H1 (cell line): Measurements from ENCODE around the gene AGBL4. TPM values are rescaled to one million over a fixed set of nuclear protein-coding genes. Genes with fewer than 3 reads are reported as not detected.

Experiments used
- CTCF ChIA-PET: fragments of 300-600 bp; sonication (Branson Sonifier 250); formaldehyde crosslinking; loops from one replicate; lab custom pipeline; 2021; ENCODE audit not compliant: partially characterized antibody; lab: Charles Lee
- POLR2A ChIA-PET: fragments of 300-600 bp; sonication (Branson Sonifier 250); formaldehyde crosslinking; loops from one replicate; lab custom pipeline; 2021; ENCODE audit warnings: inconsistent platforms; ENCODE audit not compliant: partially characterized antibody; lab: Charles Lee
- DNase-seq, 2 experiments: peaks; one replicate each; pipeline versions ENCODE4 v3.0.0 to v3.0.0-alpha.2; 2010 to 2022; ENCODE audit warnings: low spot score in 2 of 2, low read depth in 1 of 2, mixed read lengths in 1 of 2
- FAIRE-seq: peaks from 2 replicates; lab custom pipeline; 2011; peaks lifted over from hg19 to GRCh38; lab: Jason Lieb, UNC
- H2AFZ ChIP-seq: 2 replicates; pipeline ENCODE4 v1.8.1; 2012; ENCODE audit warnings: low read length, inconsistent platforms
- H2AK5ac ChIP-seq: 2 replicates; pipeline ENCODE4 v1.6.1; 2013; ENCODE audit warnings: low read depth, low read length
- H2BK120ac ChIP-seq: replicated peaks from 2 replicates; pipeline ENCODE3; 2013; ENCODE audit warnings: low read depth, low read length, inconsistent platforms
- H2BK12ac ChIP-seq: 2 replicates; pipeline ENCODE4 v1.6.1; 2013; ENCODE audit warnings: low read depth, low read length
- H2BK15ac ChIP-seq: 2 replicates; pipeline ENCODE4 v1.6.1; 2013; ENCODE audit warnings: low read length
- H2BK20ac ChIP-seq: 2 replicates; pipeline ENCODE4 v1.6.1; 2013; ENCODE audit warnings: low read length
- H2BK5ac ChIP-seq: 2 replicates; pipeline ENCODE4 v1.6.1; 2013; ENCODE audit warnings: low read depth, low read length
- H3K14ac ChIP-seq: 2 replicates; pipeline ENCODE4 v1.6.1; 2013; ENCODE audit warnings: inconsistent platforms; ENCODE audit not compliant: insufficient read length
- H3K18ac ChIP-seq: 2 replicates; pipeline ENCODE4 v1.6.1; 2013; ENCODE audit warnings: low read length; ENCODE audit errors: extremely low read depth
- H3K23ac ChIP-seq: 2 replicates; pipeline ENCODE4 v1.6.1; 2013; ENCODE audit warnings: inconsistent platforms; ENCODE audit not compliant: insufficient read length
- H3K23me2 ChIP-seq: 2 replicates; pipeline ENCODE4 v1.6.1; 2013; ENCODE audit warnings: low read depth, low read length
- H3K27ac ChIP-seq: 2 replicates; pipeline ENCODE4 v1.6.1; 2011; ENCODE audit warnings: low read depth, low read length, inconsistent platforms
- H3K27me3 ChIP-seq, 4 experiments: replicated peaks in 1 of 4; 1 replicate in 1 of 4; 2 replicates in 3 of 4; pipeline versions ENCODE4 v1.6.1 to v1.8.1; 2011 to 2013; ENCODE audit warnings: low read length in 3 of 4, mild to moderate bottlenecking in 3 of 4, inconsistent platforms in 2 of 4, mixed read lengths in 2 of 4, moderate library complexity in 1 of 4; ENCODE audit not compliant: control insufficient read depth in 3 of 4, insufficient read depth in 3 of 4; ENCODE audit errors: extremely low read depth in 1 of 4
- H3K36me3 ChIP-seq, 4 experiments: 2 replicates each; pipeline versions ENCODE4 v1.6.1 to v1.8.1; 2011 to 2013; ENCODE audit warnings: mild to moderate bottlenecking in 4 of 4, low read length in 3 of 4, moderate library complexity in 2 of 4, control low read depth in 1 of 4, inconsistent platforms in 1 of 4; ENCODE audit not compliant: insufficient read depth in 4 of 4, control insufficient read depth in 2 of 4
- H3K4ac ChIP-seq: replicated peaks from 2 replicates; pipeline ENCODE3; 2013; ENCODE audit warnings: low read length, low read depth, mixed read lengths, inconsistent platforms; ENCODE audit not compliant: insufficient read length
- H3K4me1 ChIP-seq, 4 experiments: replicated peaks in 1 of 4; 1 replicate in 1 of 4; 2 replicates in 3 of 4; pipeline versions ENCODE4 v1.6.1 to v1.8.1; 2011 to 2013; ENCODE audit warnings: low read length in 3 of 4, inconsistent platforms in 2 of 4, mixed read lengths in 1 of 4; ENCODE audit not compliant: insufficient read depth in 4 of 4, control insufficient read depth in 3 of 4
- H3K4me2 ChIP-seq, 2 experiments: 2 replicates each; pipeline versions ENCODE4 v1.6.1 to v1.8.1; 2011 to 2013; ENCODE audit warnings: low read depth in 2 of 2, low read length in 2 of 2, control low read depth in 1 of 2, inconsistent platforms in 1 of 2, mild to moderate bottlenecking in 1 of 2; ENCODE audit not compliant: insufficient read depth in 1 of 2
- H3K4me3 ChIP-seq, 4 experiments: fragments of 200-600, 300-600 bp in 1 of 4; sonication (generic), shearing (Covaris generic), sonication (Bioruptor Twin) in 1 of 4; 2 replicates each; pipeline versions ENCODE4 v1.5.1 to v1.8.1; 2011 to 2016; ENCODE audit warnings: low read length in 4 of 4, low read depth in 3 of 4, control low read depth in 2 of 4, inconsistent platforms in 2 of 4, mild to moderate bottlenecking in 2 of 4, mixed read lengths in 1 of 4, moderate library complexity in 1 of 4; ENCODE audit not compliant: insufficient read depth in 2 of 4; ENCODE audit errors: extremely low read depth in 1 of 4
- H3K56ac ChIP-seq: replicated peaks from 2 replicates; pipeline ENCODE3; 2013; ENCODE audit warnings: low read depth, mild to moderate bottlenecking, mixed read lengths, low read length, inconsistent platforms; ENCODE audit not compliant: insufficient read length
- H3K79me1 ChIP-seq: 2 replicates; pipeline ENCODE4 v1.6.1; 2013; ENCODE audit warnings: low read depth, low read length, control low read depth
- H3K79me2 ChIP-seq, 2 experiments: 2 replicates each; pipeline versions ENCODE4 v1.6.1 to v1.8.1; 2012 to 2013; ENCODE audit warnings: low read length in 2 of 2, mild to moderate bottlenecking in 2 of 2, inconsistent platforms in 1 of 2; ENCODE audit not compliant: insufficient read depth in 2 of 2, control insufficient read depth in 1 of 2
- H3K9ac ChIP-seq, 4 experiments: replicated peaks in 1 of 4; 1 replicate in 1 of 4; 2 replicates in 3 of 4; pipeline versions ENCODE4 v1.6.1 to v1.8.1; 2011 to 2013; ENCODE audit warnings: low read depth in 3 of 4, low read length in 3 of 4, control low read depth in 2 of 4, mild to moderate bottlenecking in 2 of 4, moderate library complexity in 2 of 4, inconsistent platforms in 1 of 4; ENCODE audit errors: extremely low read depth in 1 of 4
- H3K9me3 ChIP-seq, 2 experiments: 2 replicates each; pipeline versions ENCODE4 v1.6.1 to v1.8.1; 2012 to 2013; ENCODE audit warnings: mild to moderate bottlenecking in 2 of 2, moderate library complexity in 2 of 2, control low read depth in 1 of 2, inconsistent platforms in 1 of 2, low read depth in 1 of 2, low read length in 1 of 2, mixed read lengths in 1 of 2; ENCODE audit not compliant: insufficient read depth in 2 of 2
- H4K20me1 ChIP-seq, 2 experiments: replicated peaks in 1 of 2; 2 replicates each; pipeline versions ENCODE3 to v1.8.1; 2011 to 2013; ENCODE audit warnings: inconsistent platforms in 2 of 2, low read length in 2 of 2, mild to moderate bottlenecking in 1 of 2; ENCODE audit not compliant: insufficient read depth in 2 of 2, control insufficient read depth in 1 of 2
- H4K5ac ChIP-seq: 2 replicates; pipeline ENCODE4 v1.6.1; 2013; ENCODE audit warnings: low read length, low read depth, mixed read lengths, inconsistent platforms; ENCODE audit not compliant: insufficient read length
- H4K8ac ChIP-seq: 2 replicates; pipeline ENCODE4 v1.8.0; 2013; ENCODE audit warnings: mild to moderate bottlenecking, moderate library complexity, low read length, inconsistent platforms; ENCODE audit not compliant: insufficient read depth; ENCODE audit errors: extremely low read depth
- H4K91ac ChIP-seq: replicated peaks from 2 replicates; pipeline ENCODE3; 2013; ENCODE audit warnings: low read length, mixed read lengths, inconsistent platforms; ENCODE audit not compliant: insufficient read length
- ASH2L ChIP-seq: fragments of 200-600, 300-600 bp; sonication (generic); IDR thresholded peaks from one replicate; pipeline ENCODE4 v1.7.1; 2017; ENCODE audit warnings: low read length
- EGR1 ChIP-seq: IDR thresholded peaks from 2 replicates; pipeline ENCODE4 v1.6.1; 2011; ENCODE audit warnings: low read depth, low read length, borderline replicate concordance
- FOSL1 ChIP-seq: IDR thresholded peaks from 2 replicates; pipeline ENCODE4 v1.6.1; 2011; ENCODE audit warnings: mild to moderate bottlenecking, low read depth, low read length, moderate library complexity; ENCODE audit not compliant: insufficient read depth
- KDM4A ChIP-seq: IDR thresholded peaks from one replicate; pipeline ENCODE4 v1.7.1; 2012; ENCODE audit warnings: low read depth, mild to moderate bottlenecking, moderate library complexity, low read length, inconsistent platforms; ENCODE audit not compliant: severe bottlenecking
- SIN3A ChIP-seq, 2 experiments: IDR thresholded peaks in 1 of 2; conservative IDR thresholded peaks in 1 of 2; 2 replicates each; pipeline ENCODE4 v1.6.1; 2011 to 2012; ENCODE audit warnings: low read length in 2 of 2, improper control_type of control experiment in 1 of 2, low read depth in 1 of 2, mild to moderate bottlenecking in 1 of 2
- WGBS, 2 experiments: shearing (Covaris generic) in 1 of 2; methylation state at CpG; one replicate each; pipeline versions ENCODE4 v1.1.6 to v1.1.7; 2013 to 2015; ENCODE audit warnings: low lambda C conversion rate in 2 of 2, mixed read lengths in 2 of 2, inconsistent platforms in 1 of 2, low coverage in 1 of 2, missing lambda C conversion rate in 1 of 2; ENCODE audit not compliant: insufficient replicate concordance in 2 of 2, insufficient coverage in 1 of 2, insufficient read length in 1 of 2; ENCODE audit errors: extremely low coverage in 1 of 2, missing lambda C conversion rate in 1 of 2; 5-methylcytosine and 5-hydroxymethylcytosine counted together
- polyA plus RNA-seq, 7 experiments: library from polyadenylated mRNA; depleted of rRNA in 3 of 7; stranded (reverse) in 5 of 7; unstranded in 2 of 7; fragments of >200 nt in 5 of 7; fragments of 200-250 nt in 2 of 7; gene quantifications; 1 replicate in 5 of 7; 2 replicates in 1 of 7; 4 replicates in 1 of 7; pipeline versions ENCODE4 v1.2.1 to v1.2.3, GENCODE V29; 2011 to 2013; ENCODE audit warnings: missing spikeins in 2 of 7, mixed read lengths in 2 of 7
- total RNA-seq: library from RNA; stranded (reverse); fragmentation: NEBNext Ultra II Directional; extraction: Animal tissue kit (Norgen Biotek cat#: 25700); gene quantifications from 2 replicates; pipeline ENCODE4 v1.2.1, GENCODE V29; 2021
- TF ChIP-seq, protein P1 (sequence below): IDR thresholded peaks from 2 replicates; pipeline ENCODE4 v1.6.1; 2011; ENCODE audit warnings: low read length, improper control_type of control experiment
- TF ChIP-seq, protein P2 (sequence below): IDR thresholded peaks from 2 replicates; pipeline ENCODE4 v1.6.1; 2011; ENCODE audit warnings: low read depth, mild to moderate bottlenecking, low read length; ENCODE audit not compliant: insufficient read depth

Gene AGBL4
- total and polyA plus RNA-seq, 2 of the 8 experiments (the other 6 are each of a cell fraction or from before 2014, with no cell fraction given), result 0.41 to 0.45 TPM

DNA sequence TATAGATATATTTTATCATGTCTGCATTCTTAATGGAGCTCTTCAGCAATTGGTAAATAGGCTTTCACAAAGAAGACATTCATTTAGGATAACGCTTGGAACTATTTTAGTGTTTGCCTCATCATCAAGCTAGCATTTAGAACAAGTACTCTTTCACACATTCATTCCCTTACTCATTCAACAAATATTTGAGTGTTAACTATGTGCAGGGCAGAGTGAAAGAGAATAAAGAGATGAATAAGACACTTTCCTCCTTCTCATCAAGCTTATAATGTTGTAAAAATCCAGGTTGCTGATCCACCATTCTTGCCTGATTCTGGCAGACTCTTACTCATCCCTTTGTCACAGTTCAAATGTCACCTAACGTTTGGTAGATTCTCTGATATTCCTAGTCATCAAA lies 860.7 kb downstream of the AGBL4 start:
- Histone ChIP-seq H3K27ac (no peak overlapping the region), H3K56ac (no peak overlapping the region), H3K9ac (no peak overlapping the region), H2BK5ac (no peak overlapping the region), H3K4ac (no peak overlapping the region), H3K9me3 (peaks cover 60 to 73% of the 10 kb centered on the region in 2 experiments), H4K8ac (no peak overlapping the region), H2BK20ac (no peak overlapping the region), H3K18ac (no peak overlapping the region), H2AK5ac (no peak overlapping the region), H4K5ac (no peak overlapping the region), H3K23ac (no peak overlapping the region), H2BK12ac (no peak overlapping the region), H3K79me2 (no peaks in the 10 kb centered on the region), H3K4me2 (no peak overlapping the region), H4K20me1 (no peaks in the 10 kb centered on the region), H3K14ac (no peak overlapping the region), H3K4me1 (no peaks in the 10 kb centered on the region), H2AFZ (no peak overlapping the region), H3K27me3 (no peaks in the 10 kb centered on the region), H2BK120ac (no peak overlapping the region), H2BK15ac (no peak overlapping the region), H3K79me1 (no peaks in the 10 kb centered on the region), H3K23me2 (no peaks in the 10 kb centered on the region), H4K91ac (no peak overlapping the region), H3K36me3 (no peaks in the 10 kb centered on the region), H3K4me3 (no peak overlapping the region)
- POLR2A ChIA-PET, result no interaction called here
- no peak for FAIRE-seq
- TF ChIP-seq SIN3A (conservative IDR thresholded peaks at IDR 0.05 in 1 of 2, IDR thresholded peaks at IDR 0.05 in 1 of 2; ENCODE audit: low read depth in 1 of 2, low read length in 2 of 2) (no peak), KDM4A (no peak), EGR1 (no peak), FOSL1 (no peak), ASH2L (no peak)
- TF ChIP-seq, protein P1, sequence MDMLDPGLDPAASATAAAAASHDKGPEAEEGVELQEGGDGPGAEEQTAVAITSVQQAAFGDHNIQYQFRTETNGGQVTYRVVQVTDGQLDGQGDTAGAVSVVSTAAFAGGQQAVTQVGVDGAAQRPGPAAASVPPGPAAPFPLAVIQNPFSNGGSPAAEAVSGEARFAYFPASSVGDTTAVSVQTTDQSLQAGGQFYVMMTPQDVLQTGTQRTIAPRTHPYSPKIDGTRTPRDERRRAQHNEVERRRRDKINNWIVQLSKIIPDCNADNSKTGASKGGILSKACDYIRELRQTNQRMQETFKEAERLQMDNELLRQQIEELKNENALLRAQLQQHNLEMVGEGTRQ, result no peak
- TF ChIP-seq, protein P2, sequence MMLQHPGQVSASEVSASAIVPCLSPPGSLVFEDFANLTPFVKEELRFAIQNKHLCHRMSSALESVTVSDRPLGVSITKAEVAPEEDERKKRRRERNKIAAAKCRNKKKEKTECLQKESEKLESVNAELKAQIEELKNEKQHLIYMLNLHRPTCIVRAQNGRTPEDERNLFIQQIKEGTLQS, result no peak
- DNase-seq, result no peak
- 57% methylated on average over 2 of the region's 2 CpGs; no CpG with 5 or more reads in 1 of the 2 experiments for WGBS, 2 experiments
- CTCF ChIA-PET, result no interaction called here
